Panc1 (cell line): ENCODE results near the gene INSL6. TPM values are rescaled to one million over a fixed set of nuclear protein-coding genes. Genes with fewer than 3 reads are reported as not detected.
A peak's percentile ranks its signal among the peaks of the same experiment; 100 is the strongest.

Experiments
- ATAC-seq: fragments of 200-7000 bp; cut with Tn5 transposase; 2 replicates; pipeline ENCODE4 v1.9.1; 2020; ENCODE audit warnings: mild to moderate bottlenecking, moderate library complexity
- BruUV-seq: library from RNA; stranded (reverse); fragments of 400-500 nt; replicated peaks from 2 replicates; lab custom pipeline; 2021; lab: Mats Ljungman, UMichigan
- CTCF ChIA-PET: fragments of 300-600 bp; sonication (Branson Sonifier 250); formaldehyde crosslinking; loops from one replicate; lab custom pipeline; 2022; ENCODE audit warnings: antibody characterized with exemption; lab: Charles Lee
- POLR2A ChIA-PET: fragments of 300-600 bp; sonication (Branson Sonifier 250); formaldehyde crosslinking; loops from one replicate; lab custom pipeline; 2022; ENCODE audit warnings: antibody characterized with exemption; lab: Charles Lee
- DNase-seq: peaks from one replicate; pipeline ENCODE4 v3.0.0-alpha.2; 2010; ENCODE audit warnings: low read depth, low spot score
- H3K27ac ChIP-seq: 2 replicates; pipeline ENCODE4 v1.5.1; 2011; ENCODE audit warnings: mild to moderate bottlenecking, low read length, inconsistent platforms
- H3K27me3 ChIP-seq: fragments of 200-500 bp; sonication (Bioruptor generic); 2 replicates; pipeline ENCODE4 v1.6.0; 2014; ENCODE audit warnings: low read length, inconsistent platforms; ENCODE audit not compliant: control insufficient read depth, insufficient read depth
- H3K36me3 ChIP-seq: fragments of 200-500 bp; sonication (Bioruptor generic); 2 replicates; pipeline ENCODE4 v1.5.1; 2014; ENCODE audit warnings: inconsistent platforms, mild to moderate bottlenecking, low read length, moderate library complexity; ENCODE audit not compliant: control insufficient read depth, insufficient read depth
- H3K4me1 ChIP-seq: 2 replicates; pipeline ENCODE4 v1.5.1; 2011; ENCODE audit warnings: inconsistent platforms, mild to moderate bottlenecking, low read length, moderate library complexity; ENCODE audit not compliant: control insufficient read depth, insufficient read depth
- H3K4me3 ChIP-seq, 2 experiments: 2 replicates each; pipeline ENCODE4 v1.5.1; 2011 to 2012; ENCODE audit warnings: low read depth in 2 of 2, low read length in 2 of 2, mild to moderate bottlenecking in 2 of 2, inconsistent platforms in 1 of 2, moderate library complexity in 1 of 2
- H3K9me3 ChIP-seq: fragments of 200-500 bp; sonication (Bioruptor generic); 2 replicates; pipeline ENCODE4 v1.5.1; 2014; ENCODE audit warnings: low read depth, mild to moderate bottlenecking, inconsistent platforms, low read length, moderate library complexity; ENCODE audit not compliant: control insufficient read depth, insufficient read depth
- CTCF ChIP-seq: fragments of 450-650 bp; IDR thresholded peaks from 2 replicates; pipeline ENCODE4 v1.5.1; 2017; ENCODE audit warnings: mild to moderate bottlenecking
- POLR2AphosphoS5 ChIP-seq: IDR thresholded peaks from 2 replicates; pipeline ENCODE4 v1.6.1; 2012; ENCODE audit warnings: mild to moderate bottlenecking, low read depth, low read length, moderate library complexity
- REST ChIP-seq, 2 experiments: IDR thresholded peaks; 2 replicates each; pipeline ENCODE4 v1.6.1; 2011 to 2012; ENCODE audit warnings: low read depth in 2 of 2, control low read depth in 1 of 2, low read length in 1 of 2, mild to moderate bottlenecking in 1 of 2, moderate library complexity in 1 of 2; ENCODE audit not compliant: insufficient read depth in 1 of 2
- SIN3A ChIP-seq: IDR thresholded peaks from 2 replicates; pipeline ENCODE4 v1.6.1; 2012; ENCODE audit warnings: low read depth, mild to moderate bottlenecking, low read length, moderate library complexity, borderline replicate concordance; ENCODE audit not compliant: insufficient read depth
- TCF7L2 ChIP-seq: IDR thresholded peaks from 2 replicates; pipeline ENCODE4 v1.6.1; 2011; ENCODE audit warnings: mild to moderate bottlenecking, low read depth, low read length, inconsistent platforms
- in situ Hi-C: cut with HindIII; loops from 2 replicates; pipeline ENCODE4 v1.10.0; 2016; ENCODE audit warnings: low sequenced_read_pairs, low pct_unique_long_range_greater_than_20kb
- intact Hi-C: fragments of 100-400 bp; cut with micrococcal nuclease; formaldehyde crosslinking; loops from one replicate; pipeline ENCODE4 v1.10.0; 2022; ENCODE audit not compliant: unreplicated experiment
- total RNA-seq: library from RNA; stranded (reverse); gene quantifications from one replicate; pipeline ENCODE4 v1.2.1, GENCODE V29; 2021; ENCODE audit not compliant: unreplicated experiment

INSL6 gene
- total RNA-seq, 1 experiment from 2014 or later = not detected

GRCh38 chr9:5188060-5188984, 2.9 kb upstream of the INSL6 start:
- H3K4me1 ChIP-seq = no peaks in the 10 kb centered on the region
- H3K9me3 ChIP-seq = no peaks in the 10 kb centered on the region
- DNase-seq (no peak), ATAC-seq (no peak)
- no peaks in the 10 kb centered on the region for H3K36me3 ChIP-seq
- in situ Hi-C loops (no loop called here), intact Hi-C loops (loop anchor here (5.0 kb wide), 2 partner anchors 239 to 254 kb away; no protein-coding TSS in a partner anchor)
- POLR2A ChIA-PET = no interaction called here
- H3K27ac ChIP-seq = no peak overlapping the region
- H3K4me3 ChIP-seq = no peak overlapping the region
- no peaks in the 10 kb centered on the region for H3K27me3 ChIP-seq
- CTCF ChIA-PET = no interaction called here
- no TSS peak for BruUV-seq
- TF ChIP-seq REST (IDR thresholded peaks at IDR 0.05; ENCODE audit: insufficient read depth in 1 of 2, low read depth in 2 of 2, low read length in 1 of 2) = no peak
- TF ChIP-seq TCF7L2 = no peak
- no peak for TF ChIP-seq POLR2AphosphoS5
- TF ChIP-seq SIN3A = no peak
- no peak for TF ChIP-seq CTCF

GRCh38 chr9:5186416-5187169, 1.2 kb upstream of the INSL6 start:
- in situ Hi-C loops = no loop called here
- Histone ChIP-seq H3K4me3 (no peak overlapping the region), H3K9me3 (no peaks in the 10 kb centered on the region), H3K27ac (no peak overlapping the region), H3K4me1 (no peaks in the 10 kb centered on the region), H3K27me3 (no peaks in the 10 kb centered on the region), H3K36me3 (no peaks in the 10 kb centered on the region)
- DNase-seq = no peak
- TF ChIP-seq CTCF = peak; percentile 66
- TF ChIP-seq POLR2AphosphoS5 = no peak
- 0 out of 2 replicates have a peak, but pooled peaks have one; percentile 62 for ATAC-seq
- CTCF ChIA-PET = interaction anchor here (0.5 to 1.1 kb wide), 4 partner anchors 239 to 426 kb away, joined by 3 to 10 read pairs (median 5); no protein-coding TSS in a partner anchor
- intact Hi-C loops = loop anchor here (5.0 kb wide), 2 partner anchors 241 to 256 kb away; no protein-coding TSS in a partner anchor
- POLR2A ChIA-PET = no interaction called here
- BruUV-seq = no TSS peak
